Activated CD4-positive, alpha-beta memory T cell treated with anti-CD3 and anti-CD28 coated beads for 36 hours (primary cell): ENCODE measurements around the gene LNX1. TPM values are rescaled to one million over a fixed set of nuclear protein-coding genes. Genes with fewer than 3 reads are reported as not detected.

ENCODE experiments used
- CTCF ChIA-PET: fragments of 350-600 bp; sonication (Branson Sonifier 250); formaldehyde crosslinking; loops from one replicate; lab custom pipeline; 2021; ENCODE audit warnings: antibody characterized with exemption, inconsistent platforms; lab: Charles Lee
- POLR2A ChIA-PET: fragments of 350-600 bp; sonication (Branson Sonifier 250); formaldehyde crosslinking; loops from one replicate; lab custom pipeline; 2021; ENCODE audit warnings: antibody characterized with exemption; lab: Charles Lee
- DNase-seq: peaks from one replicate; pipeline ENCODE4 v3.0.0-alpha.2; 2020
- H3K27ac Mint-ChIP-seq: one replicate; pipeline ENCODE4 v1.8.0; 2021; ENCODE audit warnings: mixed read lengths
- H3K27me3 Mint-ChIP-seq: one replicate; pipeline ENCODE4 v1.8.0; 2021; ENCODE audit warnings: mixed read lengths
- H3K36me3 Mint-ChIP-seq: one replicate; pipeline ENCODE4 v1.8.0; 2021; ENCODE audit warnings: mixed read lengths
- H3K4me1 Mint-ChIP-seq: one replicate; pipeline ENCODE4 v1.8.0; 2021; ENCODE audit warnings: low read depth, mixed read lengths
- H3K4me3 Mint-ChIP-seq: one replicate; pipeline ENCODE4 v1.8.0; 2021; ENCODE audit warnings: mild to moderate bottlenecking, mixed read lengths
- H3K9me3 Mint-ChIP-seq: one replicate; pipeline ENCODE4 v1.8.0; 2021; ENCODE audit warnings: mixed read lengths
- intact Hi-C: fragments of 100-400 bp; cut with micrococcal nuclease; formaldehyde crosslinking; loops from one replicate; pipeline ENCODE4 v1.15.1; 2023
- total RNA-seq, 2 experiments: library from RNA; stranded (reverse); gene quantifications; one replicate each; pipeline ENCODE4 v1.2.3, GENCODE V29; 2021

Gene LNX1
- total RNA-seq, result not detected

GRCh38 chr4:53591372-53591892 lies at the start of gene LNX1:
TSS of gene LNX1 (minus strand) at chr4:53591486. CDS start at chr4:53574002, 17,484 bp downstream.
- H3K9me3 Mint-ChIP-seq, result no peaks in the 10 kb centered on the region
- ChIA-PET POLR2A (no interaction called here), CTCF (no interaction called here)
- H3K27ac Mint-ChIP-seq, result no peak within 1 kb of the TSS
- peaks cover 4% of the 10 kb centered on the region for H3K4me1 Mint-ChIP-seq
- intact Hi-C loops, result no loop called here
- H3K27me3 Mint-ChIP-seq, result peaks cover 33% of the 10 kb centered on the region
- DNase-seq, result no peak
- H3K36me3 Mint-ChIP-seq, result no peaks in the 10 kb centered on the region
- peak within 1 kb of the TSS; percentile 1 for H3K4me3 Mint-ChIP-seq

GRCh38 chr4:53640576-53641453 lies 49.5 kb upstream of the LNX1 start:
- Mint-ChIP-seq H3K27me3 (peaks cover 6% of the 10 kb centered on the region), H3K4me1 (no peaks in the 10 kb centered on the region), H3K9me3 (no peaks in the 10 kb centered on the region), H3K27ac (no peak overlapping the region), H3K36me3 (no peaks in the 10 kb centered on the region), H3K4me3 (no peak overlapping the region)
- CTCF ChIA-PET, result no interaction called here
- DNase-seq, result no peak
- intact Hi-C loops, result no loop called here
- POLR2A ChIA-PET, result no interaction called here

GRCh38 chr4:53638919-53639318 lies 47.6 kb upstream of the LNX1 start:
- Mint-ChIP-seq H3K4me3 (no peak overlapping the region), H3K27ac (no peak overlapping the region), H3K9me3 (no peaks in the 10 kb centered on the region), H3K4me1 (no peaks in the 10 kb centered on the region), H3K27me3 (peaks cover 9% of the 10 kb centered on the region), H3K36me3 (no peaks in the 10 kb centered on the region)
- no peak for DNase-seq
- ChIA-PET CTCF (no interaction called here), POLR2A (no interaction called here)
- intact Hi-C loops, result no loop called here

GRCh38 chr4:53637348-53637747 lies 46.1 kb upstream of the LNX1 start:
- Mint-ChIP-seq H3K4me1 (no peaks in the 10 kb centered on the region), H3K9me3 (no peaks in the 10 kb centered on the region), H3K36me3 (no peaks in the 10 kb centered on the region), H3K27ac (no peak overlapping the region), H3K4me3 (no peak overlapping the region), H3K27me3 (peaks cover 11% of the 10 kb centered on the region)
- ChIA-PET CTCF (no interaction called here), POLR2A (no interaction called here)
- DNase-seq, result no peak
- intact Hi-C loops, result no loop called here

- POLR2A ChIA-PET, result no interaction called here
- no peaks in the 10 kb centered on the region for H3K36me3 Mint-ChIP-seq
- no peak for DNase-seq
- H3K9me3 Mint-ChIP-seq, result no peaks in the 10 kb centered on the region
- CTCF ChIA-PET, result no interaction called here
- H3K27ac Mint-ChIP-seq, result no peak overlapping the region
- peaks cover 11% of the 10 kb centered on the region for H3K27me3 Mint-ChIP-seq
- no peak overlapping the region for H3K4me3 Mint-ChIP-seq
- intact Hi-C loops, result no loop called here
- no peaks in the 10 kb centered on the region for H3K4me1 Mint-ChIP-seq
Measured at GRCh38 chr4:53635697-53636483, 44.6 kb upstream of the LNX1 start.

- intact Hi-C loops, result no loop called here
- ChIA-PET POLR2A (no interaction called here), CTCF (no interaction called here)
- Mint-ChIP-seq H3K36me3 (no peaks in the 10 kb centered on the region), H3K4me1 (no peaks in the 10 kb centered on the region), H3K27ac (no peak overlapping the region), H3K4me3 (no peak overlapping the region), H3K9me3 (no peaks in the 10 kb centered on the region), H3K27me3 (peaks cover 11% of the 10 kb centered on the region)
- DNase-seq, result no peak
Measured at GRCh38 chr4:53633608-53634007, 42.3 kb upstream of the LNX1 start.

GRCh38 chr4:53629296-53629695 lies 38.0 kb upstream of the LNX1 start:
- ChIA-PET CTCF (no interaction called here), POLR2A (no interaction called here)
- Mint-ChIP-seq H3K4me3 (no peak overlapping the region), H3K27me3 (peaks cover 3% of the 10 kb centered on the region), H3K9me3 (no peaks in the 10 kb centered on the region), H3K36me3 (no peaks in the 10 kb centered on the region), H3K27ac (no peak overlapping the region), H3K4me1 (no peaks in the 10 kb centered on the region)
- DNase-seq, result no peak
- intact Hi-C loops, result no loop called here

- Mint-ChIP-seq H3K4me1 (no peaks in the 10 kb centered on the region), H3K27ac (no peak overlapping the region), H3K27me3 (peaks cover 1% of the 10 kb centered on the region), H3K9me3 (no peaks in the 10 kb centered on the region), H3K36me3 (no peaks in the 10 kb centered on the region), H3K4me3 (no peak overlapping the region)
- ChIA-PET CTCF (no interaction called here), POLR2A (no interaction called here)
- intact Hi-C loops, result no loop called here
- DNase-seq, result no peak
Measured at GRCh38 chr4:53626491-53626890, 35.2 kb upstream of the LNX1 start.

- ChIA-PET CTCF (no interaction called here), POLR2A (no interaction called here)
- DNase-seq, result no peak
- Mint-ChIP-seq H3K36me3 (no peaks in the 10 kb centered on the region), H3K4me3 (no peak overlapping the region), H3K9me3 (no peaks in the 10 kb centered on the region), H3K27me3 (peaks cover 1% of the 10 kb centered on the region), H3K4me1 (no peaks in the 10 kb centered on the region), H3K27ac (no peak overlapping the region)
- intact Hi-C loops, result no loop called here
Measured at GRCh38 chr4:53625888-53626287, 34.6 kb upstream of the LNX1 start.

GRCh38 chr4:53622739-53623151 lies 31.5 kb upstream of the LNX1 start:
- H3K9me3 Mint-ChIP-seq, result no peaks in the 10 kb centered on the region
- no peaks in the 10 kb centered on the region for H3K4me1 Mint-ChIP-seq
- POLR2A ChIA-PET, result no interaction called here
- no peak overlapping the region for H3K4me3 Mint-ChIP-seq
- H3K27me3 Mint-ChIP-seq, result peaks cover 3% of the 10 kb centered on the region
- H3K36me3 Mint-ChIP-seq, result no peaks in the 10 kb centered on the region
- CTCF ChIA-PET, result no interaction called here
- DNase-seq, result no peak
- H3K27ac Mint-ChIP-seq, result no peak overlapping the region
- intact Hi-C loops, result no loop called here

- no peak for DNase-seq
- intact Hi-C loops, result no loop called here
- no peaks in the 10 kb centered on the region for H3K9me3 Mint-ChIP-seq
- no peak overlapping the region for H3K27ac Mint-ChIP-seq
- no peaks in the 10 kb centered on the region for H3K4me1 Mint-ChIP-seq
- no peaks in the 10 kb centered on the region for H3K36me3 Mint-ChIP-seq
- peaks cover 5% of the 10 kb centered on the region for H3K27me3 Mint-ChIP-seq
- POLR2A ChIA-PET, result no interaction called here
- CTCF ChIA-PET, result no interaction called here
- H3K4me3 Mint-ChIP-seq, result no peak overlapping the region
Measured at GRCh38 chr4:53620956-53621355, 29.7 kb upstream of the LNX1 start.

GRCh38 chr4:53619431-53619830 lies 28.1 kb upstream of the LNX1 start:
- H3K27ac Mint-ChIP-seq, result no peak overlapping the region
- intact Hi-C loops, result no loop called here
- H3K9me3 Mint-ChIP-seq, result no peaks in the 10 kb centered on the region
- CTCF ChIA-PET, result no interaction called here
- H3K4me3 Mint-ChIP-seq, result no peak overlapping the region
- H3K36me3 Mint-ChIP-seq, result no peaks in the 10 kb centered on the region
- no peaks in the 10 kb centered on the region for H3K4me1 Mint-ChIP-seq
- DNase-seq, result no peak
- peaks cover 5% of the 10 kb centered on the region for H3K27me3 Mint-ChIP-seq
- POLR2A ChIA-PET, result no interaction called here
